Sigmoid colon (tissue), 7 donors: Measurements from ENCODE around the gene CNKSR1. TPM values are rescaled to one million over a fixed set of nuclear protein-coding genes. Genes with fewer than 3 reads are reported as not detected.

Experiments
- DNase-seq: peaks from one replicate; pipeline ENCODE4 v3.0.0-alpha.2; 2019
- H3K27ac ChIP-seq, 4 donors: fragments of 200-600 bp; sonication (generic); one replicate each; pipeline ENCODE4 v1.5.1; 2016 to 2019; ENCODE audit warnings: mild to moderate bottlenecking in 1 of 4
- H3K27me3 ChIP-seq, 3 donors: fragments of 200-600 bp; sonication (generic); one replicate each; pipeline ENCODE4 v1.5.1; 2019; ENCODE audit warnings: mild to moderate bottlenecking in 1 of 3
- H3K36me3 ChIP-seq, 4 donors: fragments of 200-600 bp; sonication (generic); one replicate each; pipeline ENCODE4 v1.5.1; 2016 to 2019
- H3K4me1 ChIP-seq, 4 donors: fragments of 200-600 bp; sonication (generic); one replicate each; pipeline ENCODE4 v1.5.1; 2017 to 2019
- H3K4me3 ChIP-seq, 4 donors: fragments of 200-600 bp; sonication (generic); one replicate each; pipeline ENCODE4 v1.5.1; 2017 to 2019; ENCODE audit warnings: mild to moderate bottlenecking in 2 of 4, moderate library complexity in 1 of 4
- H3K9me3 ChIP-seq, 4 donors: fragments of 200-600 bp in 3 of 4; sonication (generic) in 3 of 4; one replicate each; pipeline versions ENCODE4 v1.5.1 to v1.6.1; 2013 to 2019
- CTCF ChIP-seq, 4 experiments: fragments of 450-650 bp in 3 of 4; fragments of 200-600 bp in 1 of 4; IDR thresholded peaks; one replicate each; pipeline ENCODE4 v1.5.1; 2016 to 2019; ENCODE audit warnings: antibody characterized with exemption in 4 of 4, mild to moderate bottlenecking in 3 of 4, moderate library complexity in 2 of 4
- EP300 ChIP-seq, 4 donors: sonication (generic); formaldehyde crosslinking; IDR thresholded peaks; one replicate each; pipeline ENCODE4 v1.6.1; 2017; ENCODE audit warnings: antibody characterized with exemption in 4 of 4
- POLR2A ChIP-seq, 2 donors: fragments of 450-650 bp; IDR thresholded peaks; one replicate each; pipeline ENCODE4 v1.6.1; 2016; ENCODE audit warnings: antibody characterized with exemption in 2 of 2, mild to moderate bottlenecking in 2 of 2, moderate library complexity in 2 of 2
- POLR2AphosphoS5 ChIP-seq, 4 donors: sonication (generic); formaldehyde crosslinking; IDR thresholded peaks; one replicate each; pipeline ENCODE4 v1.6.1; 2017; ENCODE audit warnings: antibody characterized with exemption in 4 of 4
- WGBS, 2 donors: extraction: QIAGEN DNeasy Blood & Tissue Kit; methylation state at CpG; one replicate each; pipeline ENCODE4 v1.1.7; 2013; 5-methylcytosine and 5-hydroxymethylcytosine counted together
- intact Hi-C: fragments of 100-400 bp; cut with DNase I; formaldehyde crosslinking; loops from one replicate; pipeline ENCODE4 v1.15.1; 2023
- polyA plus RNA-seq, 3 donors: library from polyadenylated mRNA; stranded (reverse); fragments of 200-250 nt; gene quantifications; one replicate each; pipeline ENCODE4 v1.2.3, GENCODE V29; 2013
- total RNA-seq, 4 donors: library from RNA; depleted of rRNA; stranded (reverse); fragments of >200 nt; gene quantifications; one replicate each; pipeline ENCODE4 v1.1.0, GENCODE V29; 2016
- donor health status: healthy with polysubstance abuse.
- donor health status: Bipolar disorder and iron deficiency.
- donor health status: healthy.

CNKSR1 gene
- total and polyA plus RNA-seq, 7 donors = 0.82 to 29.0 (median 9.3) TPM; not detected in 1

- H3K9me3 ChIP-seq = no peaks in the 10 kb centered on the region
- DNase-seq = no peak
- intact Hi-C loops = no loop called here
- no peak for TF ChIP-seq POLR2A (IDR thresholded peaks at IDR 0.05)
- no peak for TF ChIP-seq EP300 (IDR thresholded peaks at IDR 0.05)
- no peak for TF ChIP-seq POLR2AphosphoS5 (IDR thresholded peaks at IDR 0.05)
- TF ChIP-seq CTCF (IDR thresholded peaks at IDR 0.05) = no peak
- 77 to 84% methylated on average over 9 of the region's 9 CpGs for whole genome bisulfite sequencing, 2 donors
- H3K36me3 ChIP-seq = no peaks in the 10 kb centered on the region
- no peak overlapping the region for H3K4me3 ChIP-seq
- H3K27ac ChIP-seq = no peak overlapping the region
- H3K4me1 ChIP-seq = peaks cover 0 to 5% (median 0%) of the 10 kb centered on the region in 4 donors
- peaks cover 0 to 6% (median 0%) of the 10 kb centered on the region in 3 donors for H3K27me3 ChIP-seq
Observed at GRCh38 chr1:26203642-26204318, 26.5 kb downstream of the CNKSR1 start.

- 88 to 90% methylated on average over 5 of the region's 5 CpGs for WGBS, 2 donors
- no peaks in the 10 kb centered on the region for H3K9me3 ChIP-seq
- no peak overlapping the region for H3K27ac ChIP-seq
- H3K27me3 ChIP-seq = no peaks in the 10 kb centered on the region
- no peaks in the 10 kb centered on the region for H3K36me3 ChIP-seq
- no peak overlapping the region for H3K4me3 ChIP-seq
- intact Hi-C loops = no loop called here
- no peaks in the 10 kb centered on the region for H3K4me1 ChIP-seq
- TF ChIP-seq POLR2AphosphoS5 (IDR thresholded peaks at IDR 0.05) (no peak), EP300 (IDR thresholded peaks at IDR 0.05) (no peak), POLR2A (IDR thresholded peaks at IDR 0.05) (no peak), CTCF (IDR thresholded peaks at IDR 0.05) (no peak)
- DNase-seq = no peak
Observed at GRCh38 chr1:26210147-26210870, 33.0 kb downstream of the CNKSR1 start.

GRCh38 chr1:26212726-26213125 is 35.4 kb downstream of the CNKSR1 start:
- H3K9me3 ChIP-seq = no peaks in the 10 kb centered on the region
- H3K27ac ChIP-seq = no peak overlapping the region
- H3K4me1 ChIP-seq = no peaks in the 10 kb centered on the region
- no peak for TF ChIP-seq POLR2AphosphoS5 (IDR thresholded peaks at IDR 0.05)
- no peak for TF ChIP-seq POLR2A (IDR thresholded peaks at IDR 0.05)
- TF ChIP-seq EP300 (IDR thresholded peaks at IDR 0.05) = no peak
- no peak for TF ChIP-seq CTCF (IDR thresholded peaks at IDR 0.05)
- no peak for DNase-seq
- no peaks in the 10 kb centered on the region for H3K36me3 ChIP-seq
- no peaks in the 10 kb centered on the region for H3K27me3 ChIP-seq
- WGBS, 2 donors = 90 to 93% methylated on average over 5 of the region's 5 CpGs
- intact Hi-C loops = no loop called here
- no peak overlapping the region for H3K4me3 ChIP-seq

GRCh38 chr1:26213335-26213905 is 36.1 kb downstream of the CNKSR1 start:
- no peak overlapping the region for H3K27ac ChIP-seq
- intact Hi-C loops = no loop called here
- TF ChIP-seq POLR2AphosphoS5 (IDR thresholded peaks at IDR 0.05) (no peak), EP300 (IDR thresholded peaks at IDR 0.05) (no peak), CTCF (IDR thresholded peaks at IDR 0.05) (no peak), POLR2A (IDR thresholded peaks at IDR 0.05) (no peak)
- no peaks in the 10 kb centered on the region for H3K9me3 ChIP-seq
- no peaks in the 10 kb centered on the region for H3K27me3 ChIP-seq
- no peak for DNase-seq
- no peak overlapping the region for H3K4me3 ChIP-seq
- H3K36me3 ChIP-seq = no peaks in the 10 kb centered on the region
- H3K4me1 ChIP-seq = no peaks in the 10 kb centered on the region
- WGBS, 2 donors = 90 to 92% methylated on average over 6 of the region's 6 CpGs
